Right cardiac atrium (tissue), 5 donors: Measurements from ENCODE around the gene CDH4. TPM values are rescaled to one million over a fixed set of nuclear protein-coding genes. Genes with fewer than 3 reads are reported as not detected.

Experiments
- ATAC-seq, 2 donors: fragments of 200-7000 bp; cut with Tn5 transposase; one replicate each; pipeline versions ENCODE4 v1.8.0 to v1.9.1; 2020; ENCODE audit warnings: moderate library complexity in 2 of 2, mild to moderate bottlenecking in 1 of 2
- DNase-seq, 3 donors: peaks; one replicate each; pipeline ENCODE4 v3.0.0-alpha.2; 2020
- H3K27ac ChIP-seq: one replicate; pipeline ENCODE4 v1.5.1; 2013; ENCODE audit warnings: mild to moderate bottlenecking, low read length, control low read depth, moderate library complexity
- H3K27me3 ChIP-seq: one replicate; pipeline ENCODE4 v1.6.1; 2013; ENCODE audit not compliant: control insufficient read depth, insufficient read depth
- H3K4me1 ChIP-seq: one replicate; pipeline ENCODE4 v1.6.1; 2013; ENCODE audit warnings: low read length; ENCODE audit not compliant: control insufficient read depth, insufficient read depth
- H3K4me3 ChIP-seq: one replicate; pipeline ENCODE4 v1.5.1; 2013; ENCODE audit warnings: low read length, control low read depth
- H3K9me3 ChIP-seq: one replicate; pipeline ENCODE4 v1.6.1; 2013; ENCODE audit warnings: low read length; ENCODE audit not compliant: control insufficient read depth
- WGBS: extraction: QIAGEN DNeasy Blood & Tissue Kit; methylation state at CpG from one replicate; pipeline ENCODE4 v1.1.7; 2013; 5-methylcytosine and 5-hydroxymethylcytosine counted together
- intact Hi-C, 4 donors: fragments of 100-400 bp; cut with DNase I; formaldehyde crosslinking; loops; one replicate each; pipeline versions ENCODE4 v1.11.0 to v1.14.0; 2022 to 2023
- polyA plus RNA-seq: library from polyadenylated mRNA; stranded (reverse); fragments of 200-250 nt; gene quantifications from one replicate; pipeline ENCODE4 v1.2.3, GENCODE V29; 2013
- total RNA-seq, 4 donors: library from RNA; stranded (reverse); fragmentation: NEBNext Ultra II Directional; extraction: Animal tissue kit (Norgen Biotek cat#: 25700); gene quantifications; one replicate each; pipeline ENCODE4 v1.2.1, GENCODE V29; 2021
- donor health status: healthy with polysubstance abuse.
- donor health status: DM: no; HTN: yes; CAD: no.
- donor health status: DM: no; HTN: no; CAD: no.
- donor health status: DM: no; HTN: yes; CAD: no; lungs with severe emphysema.
- donor health status: DM: yes; HTN: yes; CAD: no.

Gene CDH4
- total and polyA plus RNA-seq, 5 donors, result 0.21 to 1.0 (median 0.39) TPM

DNA sequence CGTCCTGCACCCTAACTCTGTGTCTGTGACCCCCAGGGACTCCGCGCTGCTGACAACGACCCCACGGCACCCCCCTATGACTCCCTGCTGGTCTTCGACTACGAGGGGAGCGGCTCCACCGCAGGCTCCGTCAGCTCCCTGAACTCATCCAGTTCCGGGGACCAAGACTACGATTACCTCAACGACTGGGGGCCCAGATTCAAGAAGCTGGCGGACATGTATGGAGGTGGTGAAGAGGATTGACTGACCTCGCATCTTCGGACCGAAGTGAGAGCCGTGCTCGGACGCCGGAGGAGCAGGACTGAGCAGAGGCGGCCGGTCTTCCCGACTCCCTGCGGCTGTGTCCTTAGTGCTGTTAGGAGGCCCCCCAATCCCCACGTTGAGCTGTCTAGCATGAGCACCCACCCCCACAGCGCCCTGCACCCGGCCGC is 684.7 kb downstream of the CDH4 start:
- Histone ChIP-seq H3K27me3 (no peaks in the 10 kb centered on the region), H3K4me1 (no peaks in the 10 kb centered on the region), H3K4me3 (no peak overlapping the region), H3K27ac (no peak overlapping the region), H3K9me3 (no peaks in the 10 kb centered on the region)
- intact Hi-C loops, result no loop called here
- ATAC-seq (no peak), DNase-seq (no peak)
- 85% methylated on average over 29 of the region's 29 CpGs for WGBS

DNA sequence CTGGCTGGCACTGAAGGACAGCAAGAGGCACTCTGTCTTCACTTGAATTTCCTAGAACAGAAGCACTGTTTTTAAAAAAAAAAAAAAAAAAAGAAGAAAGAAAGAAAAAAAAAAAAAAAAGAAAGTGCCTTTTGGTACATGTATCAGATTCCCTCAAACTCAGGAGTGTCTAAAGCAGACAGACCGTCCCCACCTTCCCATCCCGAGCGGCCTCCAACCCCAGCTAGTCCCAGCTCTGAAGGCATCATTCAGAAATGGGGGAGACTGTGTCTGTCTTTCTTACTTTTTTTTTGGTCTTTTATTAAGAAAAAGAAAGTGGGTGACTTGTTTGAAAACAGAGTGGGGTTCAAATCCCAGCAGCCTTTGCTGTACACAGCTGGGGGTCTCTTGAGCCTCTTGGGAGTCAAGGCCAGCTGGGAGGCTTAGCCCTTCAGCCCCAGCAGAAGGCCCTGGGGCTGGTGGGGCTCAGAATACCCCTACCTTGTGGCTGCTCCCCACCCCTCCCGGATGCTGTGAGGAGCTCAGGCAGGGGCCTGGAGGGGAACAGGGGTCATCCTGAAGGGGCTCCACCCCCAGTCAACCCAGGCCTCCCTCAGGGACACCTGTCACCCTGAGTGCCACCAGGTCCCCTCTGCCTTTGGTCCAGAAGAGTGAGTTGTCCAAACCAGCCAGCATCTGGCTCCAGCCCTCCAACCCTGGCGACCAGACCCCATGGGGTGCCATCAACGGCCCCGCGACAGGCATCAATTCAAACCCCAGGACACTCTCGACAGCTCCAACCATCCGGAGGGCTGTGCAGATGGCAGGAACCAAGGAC is 685.3 kb downstream of the CDH4 start:
- H3K9me3 ChIP-seq, result no peaks in the 10 kb centered on the region
- H3K27ac ChIP-seq, result no peak overlapping the region
- 63% methylated on average over 10 of the region's 10 CpGs for WGBS
- ATAC-seq, result no peak
- H3K4me3 ChIP-seq, result no peak overlapping the region
- H3K4me1 ChIP-seq, result no peaks in the 10 kb centered on the region
- peak in 1 of 3 donors; percentile 30 for DNase-seq
- intact Hi-C loops, result no loop called here
- H3K27me3 ChIP-seq, result no peaks in the 10 kb centered on the region

DNA sequence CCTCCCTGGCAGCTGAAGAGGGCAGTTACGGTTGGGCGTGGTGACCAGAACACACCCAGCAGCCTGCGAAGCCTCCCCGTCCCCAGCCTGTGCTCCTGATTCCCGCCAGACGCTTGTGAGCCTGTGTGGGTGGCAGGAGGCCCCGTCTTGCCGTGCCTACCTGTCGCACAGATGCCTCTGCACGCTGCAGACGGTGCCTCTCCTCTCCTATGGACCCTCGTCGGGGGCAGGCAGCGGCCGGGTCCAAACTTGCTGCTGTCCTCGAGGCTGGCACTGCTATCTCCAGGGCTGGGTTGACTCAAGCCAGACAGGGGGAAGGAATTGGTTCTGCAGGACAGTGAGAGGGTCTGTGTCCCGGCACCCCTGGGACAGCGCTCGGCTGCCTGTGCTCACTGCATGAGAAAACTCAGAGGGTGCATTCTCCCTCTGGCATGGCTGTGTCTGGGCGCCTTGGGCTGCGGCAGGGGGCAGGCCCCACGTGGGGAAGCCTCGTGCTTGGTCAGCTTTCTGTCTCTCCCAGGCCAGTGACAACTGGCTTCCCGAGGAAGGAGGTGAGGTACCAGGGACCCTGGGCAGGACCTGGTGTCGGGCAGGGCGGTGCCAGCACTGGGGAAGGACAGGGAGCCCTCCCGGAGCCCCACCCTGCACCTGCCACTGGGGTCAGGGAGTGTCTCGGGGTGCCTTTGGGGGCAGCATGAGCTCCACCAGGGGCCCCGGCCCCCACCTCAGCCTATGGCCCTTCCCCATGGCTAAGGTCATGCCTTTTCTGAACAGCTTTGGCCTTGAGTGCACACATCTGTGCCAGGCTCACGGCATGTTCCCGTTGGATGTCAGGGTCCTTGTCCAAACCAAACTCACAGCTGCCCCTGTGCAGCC is 686.1 kb downstream of the CDH4 start:
- ATAC-seq, result no peak
- Histone ChIP-seq H3K4me3 (no peak overlapping the region), H3K27ac (no peak overlapping the region), H3K27me3 (no peaks in the 10 kb centered on the region), H3K4me1 (no peaks in the 10 kb centered on the region), H3K9me3 (no peaks in the 10 kb centered on the region)
- intact Hi-C loops, result no loop called here
- 72% methylated on average over 31 of the region's 31 CpGs for WGBS
- peak in 1 of 3 donors; percentile 29 for DNase-seq

DNA sequence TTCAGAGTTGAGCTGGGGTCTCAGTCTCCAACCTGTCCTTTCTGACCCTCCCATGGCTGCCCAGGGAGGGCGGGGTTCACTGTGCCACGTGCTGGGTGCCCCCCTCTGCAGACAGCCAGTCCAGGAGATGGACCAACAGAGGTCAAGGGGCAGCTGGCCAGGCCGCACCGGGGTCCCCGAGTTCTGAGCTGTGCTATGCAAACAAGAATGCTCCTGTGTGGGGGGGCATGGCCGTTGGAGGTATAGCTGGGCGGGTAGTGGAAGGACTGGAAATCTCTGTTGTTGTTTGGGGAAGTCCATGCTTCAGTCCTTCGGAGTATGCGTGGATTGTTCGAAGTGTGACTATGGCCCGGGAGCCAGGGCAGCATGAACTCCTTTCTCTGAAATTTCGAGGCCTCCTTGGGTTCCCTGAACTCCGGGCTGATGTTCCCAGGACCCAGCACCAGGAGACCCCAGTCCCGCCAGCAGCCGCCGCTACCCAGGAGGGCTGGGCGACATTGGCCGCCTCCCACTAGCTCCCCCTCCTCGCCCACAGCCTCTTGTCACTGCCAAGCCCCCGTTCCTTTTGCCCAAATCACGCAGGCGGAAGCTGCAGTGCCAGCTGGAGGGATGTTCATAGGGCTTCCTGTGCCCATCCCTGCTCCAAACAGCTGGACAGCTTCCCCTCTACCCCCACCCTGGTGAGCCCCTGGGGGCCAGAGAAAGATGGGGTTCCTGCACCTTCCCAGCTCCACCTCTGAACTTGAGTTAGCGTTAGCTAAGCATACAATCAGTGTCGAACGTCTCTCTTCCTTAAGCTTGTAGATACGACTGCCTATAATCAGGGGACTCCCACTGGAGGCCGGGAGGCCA is 687.0 kb downstream of the CDH4 start:
- Histone ChIP-seq H3K27me3 (no peaks in the 10 kb centered on the region), H3K9me3 (no peaks in the 10 kb centered on the region), H3K27ac (no peak overlapping the region), H3K4me3 (no peak overlapping the region), H3K4me1 (no peaks in the 10 kb centered on the region)
- ATAC-seq (no peak), DNase-seq (peak in 1 of 3 donors; percentile 39)
- 79% methylated on average over 27 of the region's 27 CpGs for WGBS
- intact Hi-C loops, result no loop called here

DNA sequence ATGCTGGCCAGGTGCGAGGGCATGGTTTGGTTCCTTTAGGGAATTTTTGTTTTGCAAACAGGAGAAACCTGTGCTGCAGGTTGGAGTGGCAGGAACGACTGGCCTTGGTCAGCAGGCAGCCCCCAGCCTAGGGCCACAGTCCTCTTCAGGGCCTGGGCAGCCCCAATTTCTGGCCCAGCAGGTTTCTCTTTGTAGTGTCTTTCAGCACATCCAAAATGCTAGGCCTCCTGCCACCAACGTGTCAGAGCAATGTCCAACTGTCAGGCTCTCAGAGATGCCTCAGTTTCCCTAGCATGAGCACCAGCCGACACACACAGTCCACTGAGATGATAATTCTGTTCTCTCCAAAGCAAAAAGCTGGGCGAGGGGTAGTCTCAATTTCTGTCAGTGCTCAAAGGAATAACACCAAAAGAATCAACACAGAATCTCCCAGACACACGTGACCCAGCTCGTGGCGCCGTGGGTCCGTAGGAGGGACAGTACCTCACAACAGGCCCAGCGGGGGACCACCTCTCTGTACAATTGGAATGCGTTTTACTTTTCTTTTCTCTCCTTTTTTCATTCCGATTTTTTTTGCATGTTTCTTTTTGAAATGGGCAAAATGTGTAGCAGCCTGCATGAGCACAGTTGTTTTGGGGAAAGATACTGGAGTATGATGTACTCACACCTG is 687.8 kb downstream of the CDH4 start:
- WGBS, result 76% methylated on average over 13 of the region's 13 CpGs
- DNase-seq (peak in 1 of 3 donors; percentile 35), ATAC-seq (no peak)
- Histone ChIP-seq H3K27ac (no peak overlapping the region), H3K4me1 (no peaks in the 10 kb centered on the region), H3K27me3 (no peaks in the 10 kb centered on the region), H3K9me3 (no peaks in the 10 kb centered on the region), H3K4me3 (no peak overlapping the region)
- intact Hi-C loops, result no loop called here

DNA sequence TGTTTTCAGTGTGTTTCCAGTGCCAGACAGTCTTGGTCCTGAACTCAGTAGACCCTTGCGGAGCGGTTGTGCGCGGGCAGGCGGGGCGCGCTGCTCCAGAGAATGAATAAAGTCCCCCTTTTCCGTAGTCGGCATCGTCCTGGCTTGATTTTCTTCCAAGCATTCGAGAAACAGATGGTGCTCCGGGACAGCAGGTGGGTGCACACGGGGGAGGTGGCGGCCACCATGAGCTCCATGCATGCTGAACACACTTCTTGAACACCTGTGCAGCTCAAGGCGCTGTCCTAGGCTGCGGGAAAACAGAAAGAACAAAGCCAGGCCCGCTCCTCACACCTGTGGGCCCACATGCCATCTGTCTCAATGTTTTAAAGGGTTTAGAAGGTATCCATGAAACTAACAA is 688.4 kb downstream of the CDH4 start:
- no peaks in the 10 kb centered on the region for H3K4me1 ChIP-seq
- no peaks in the 10 kb centered on the region for H3K27me3 ChIP-seq
- ATAC-seq (no peak), DNase-seq (peak in 1 of 3 donors; percentile 15)
- H3K4me3 ChIP-seq, result no peak overlapping the region
- no peak overlapping the region for H3K27ac ChIP-seq
- no peaks in the 10 kb centered on the region for H3K9me3 ChIP-seq
- WGBS, result 87% methylated on average over 17 of the region's 17 CpGs
- intact Hi-C loops, result no loop called here

DNA sequence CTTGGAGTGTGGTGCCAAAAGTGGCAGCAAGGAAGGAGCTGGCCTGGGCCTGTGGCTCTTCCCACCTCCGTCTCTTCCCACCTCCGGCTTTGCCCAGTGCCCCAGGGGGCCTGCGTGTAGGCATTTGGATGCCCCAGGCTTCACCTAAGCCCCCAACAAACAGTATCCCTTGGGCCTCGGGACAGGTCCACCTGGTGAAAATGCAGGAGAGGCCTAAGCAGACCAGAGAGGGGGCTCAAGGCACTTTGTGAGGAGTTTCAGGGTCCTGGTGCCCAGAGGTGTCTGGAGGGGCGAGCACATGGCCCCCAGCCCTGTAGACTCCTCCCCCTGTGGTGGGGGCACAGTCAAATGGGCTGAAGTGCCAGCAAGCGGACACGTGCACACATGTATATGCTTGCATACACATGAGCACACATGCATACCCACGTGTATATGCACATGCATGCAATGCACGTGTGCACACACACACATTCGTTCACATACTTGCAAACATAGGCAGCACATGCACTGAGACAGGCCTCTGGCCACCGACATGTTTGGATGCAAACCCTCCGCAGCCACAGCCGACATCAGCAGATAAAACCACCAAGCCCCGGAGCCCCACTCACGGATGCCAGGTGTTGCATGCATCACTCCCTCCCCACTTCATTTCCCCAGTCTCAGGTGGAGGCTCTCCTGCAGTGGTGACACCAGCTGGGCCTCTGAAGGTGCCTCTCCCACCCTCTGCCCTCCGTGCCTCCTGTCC is 689.1 kb downstream of the CDH4 start:
- WGBS, result 71% methylated on average over 16 of the region's 16 CpGs
- intact Hi-C loops, result no loop called here
- peak in 1 of 2 donors; percentile 20 for ATAC-seq

DNA sequence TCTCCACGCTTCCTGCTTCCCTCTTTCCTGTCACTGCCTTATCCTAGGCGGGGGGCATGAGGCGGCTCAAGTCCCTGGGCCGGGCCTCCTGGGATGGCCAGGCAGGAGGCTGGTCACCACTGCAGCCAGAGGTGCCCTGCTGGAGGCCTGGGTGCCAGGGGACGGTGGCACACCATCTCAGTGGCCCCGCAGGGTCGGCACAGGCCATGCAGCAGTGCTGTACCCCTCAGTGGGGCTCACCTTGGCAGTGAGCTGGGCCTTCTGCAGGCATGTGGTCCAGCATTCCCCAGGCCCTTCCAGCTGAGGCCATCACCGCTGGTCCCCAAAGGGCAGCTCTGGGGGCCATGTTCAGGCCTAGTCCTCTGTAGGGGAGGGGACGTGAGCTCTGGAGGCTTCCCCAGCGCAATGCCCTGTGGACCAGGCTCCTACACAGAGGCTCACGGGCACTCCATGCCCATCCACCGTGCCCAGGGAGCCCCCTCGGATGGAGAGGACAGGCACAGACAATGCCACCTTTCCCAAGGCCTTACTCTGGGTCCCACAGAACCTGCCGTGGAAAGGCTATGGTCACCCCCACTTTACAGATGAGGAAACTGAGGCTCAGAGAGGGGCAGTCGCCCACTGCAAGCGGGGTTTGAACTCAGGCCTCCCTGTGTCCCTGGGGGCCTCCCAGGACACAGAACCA is 689.8 kb downstream of the CDH4 start:
- Histone ChIP-seq H3K9me3 (no peaks in the 10 kb centered on the region), H3K27ac (no peak overlapping the region), H3K4me3 (no peak overlapping the region), H3K4me1 (no peaks in the 10 kb centered on the region), H3K27me3 (no peaks in the 10 kb centered on the region)
- ATAC-seq (peak in 1 of 2 donors; percentile 21), DNase-seq (peak in 1 of 3 donors; percentile 32)
- intact Hi-C loops, result no loop called here
- 89% methylated on average over 16 of the region's 16 CpGs for WGBS

More for the DNA sequence above, 689.1 kb downstream of the CDH4 start:
- no peaks in the 10 kb centered on the region for H3K9me3 ChIP-seq
- no peak overlapping the region for H3K27ac ChIP-seq
- H3K4me3 ChIP-seq, result no peak overlapping the region
- DNase-seq, result peak in 1 of 3 donors; percentile 19
- H3K27me3 ChIP-seq, result no peaks in the 10 kb centered on the region
- H3K4me1 ChIP-seq, result no peaks in the 10 kb centered on the region

DNA sequence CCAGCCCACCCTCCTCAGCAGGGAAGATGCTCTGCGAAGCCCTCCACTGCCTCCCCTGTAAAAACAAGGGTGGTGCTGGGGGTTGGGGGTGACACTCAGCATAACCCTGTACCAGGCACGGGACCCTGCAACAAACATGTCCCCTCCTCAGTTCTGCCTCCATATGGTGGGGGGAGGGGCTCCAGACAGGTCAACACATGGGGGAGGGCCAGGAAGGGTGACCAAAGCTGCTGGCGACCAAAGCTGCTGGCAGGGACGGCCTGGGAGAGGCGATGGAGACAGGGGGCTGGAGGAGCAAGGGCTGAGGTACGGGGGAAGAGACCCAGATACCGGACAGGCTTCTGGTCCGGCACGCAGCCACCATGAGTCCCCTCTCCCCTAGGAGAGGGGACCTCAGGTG is 690.5 kb downstream of the CDH4 start:
- no peaks in the 10 kb centered on the region for H3K27me3 ChIP-seq
- 86% methylated on average over 9 of the region's 9 CpGs for WGBS
- no peaks in the 10 kb centered on the region for H3K9me3 ChIP-seq
- ATAC-seq (peak in 1 of 2 donors; percentile 19), DNase-seq (peak in 1 of 3 donors; percentile 41)
- H3K4me1 ChIP-seq, result no peaks in the 10 kb centered on the region
- H3K27ac ChIP-seq, result no peak overlapping the region
- intact Hi-C loops, result no loop called here
- no peak overlapping the region for H3K4me3 ChIP-seq
